Lung microvascular endothelial cell (primary cell): ENCODE results near the gene GPR108. TPM values are rescaled to one million over a fixed set of nuclear protein-coding genes. Genes with fewer than 3 reads are reported as not detected.

Experiments
- total RNA-seq: library from RNA; depleted of rRNA; stranded (reverse); fragments of >200 nt; gene quantifications from 2 replicates; pipeline ENCODE4 v1.2.1, GENCODE V29; 2014

Gene GPR108
- total RNA-seq, 1 donor from 2014 or later, result 58.3 TPM

Other genes with a start within 250 kb of the GPR108 start
- not detected in 2 replicates for gene TUBB4A, start 235.3 kb downstream of the GPR108 start, total RNA-seq
- gene TNFSF9, start 206.6 kb downstream of the GPR108 start, total RNA-seq, result 0.40 and 0.65 TPM in 2 replicates
- gene CD70, start 146.4 kb downstream of the GPR108 start, total RNA-seq, result 0.22 TPM in 1 of 2 replicates, not detected in the other
- not detected in 2 replicates for gene TNFSF14, start 67.4 kb downstream of the GPR108 start, total RNA-seq
- 0.44 and 1.6 TPM in 2 replicates for gene C3, start 16.9 kb downstream of the GPR108 start, total RNA-seq
- 17.7 and 20.4 TPM in 2 replicates for gene TRIP10, start 2.1 kb upstream of the GPR108 start, total RNA-seq
- 2.2 and 3.0 TPM in 2 replicates for gene SH2D3A, start 29.9 kb upstream of the GPR108 start, total RNA-seq
- 0.22 TPM in 1 of 2 replicates, not detected in the other for gene VAV1, start 35.1 kb upstream of the GPR108 start, total RNA-seq
- gene ADGRE1, start 150.0 kb upstream of the GPR108 start, total RNA-seq, result not detected in 2 replicates